ENCODE data around the gene NCR3LG1.

The NCR3LG1 gene

DNA sequence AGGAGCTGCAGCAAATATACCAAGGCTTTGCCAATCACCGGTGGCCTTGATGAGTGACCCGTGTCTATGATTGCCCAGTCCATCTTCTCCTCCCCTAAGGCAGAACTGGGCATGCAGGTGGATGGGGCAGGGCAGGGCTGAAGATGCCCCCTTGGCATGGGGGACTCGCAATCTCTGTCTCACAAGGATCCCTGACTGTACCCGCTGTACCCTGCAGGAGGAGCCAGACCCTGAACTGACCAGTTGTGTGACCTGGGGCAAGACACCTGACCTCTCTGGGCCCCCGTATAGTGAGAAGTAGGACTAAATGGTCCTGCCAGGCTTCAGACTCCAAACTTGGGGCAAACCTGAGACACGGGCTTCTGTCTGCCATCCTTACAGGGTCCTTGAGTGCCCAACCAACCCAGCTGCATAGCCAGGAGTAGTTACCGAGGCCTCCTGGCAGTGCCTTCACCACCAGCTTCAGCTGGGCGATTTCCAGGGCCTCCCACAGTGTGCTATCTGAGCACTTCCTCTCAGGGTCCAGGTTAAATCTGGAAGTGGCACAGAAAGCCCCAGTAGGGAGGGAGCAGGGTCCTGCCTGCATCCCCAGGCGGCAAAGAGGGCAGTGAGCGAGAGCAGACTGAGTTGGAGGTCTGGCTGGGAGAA is 43.3 kb downstream of the NCR3LG1 start:
- Histone ChIP-seq H3K36me3 (ENCODE audit: control insufficient read depth, low read length) (no peaks in the 10 kb centered on the region), H3K4me2 (ENCODE audit: low read length) (no peak overlapping the region), H3K79me2 (ENCODE audit: control insufficient read depth, low read length) (no peaks in the 10 kb centered on the region), H3K9me2 (replicated peaks; ENCODE audit: control insufficient read depth, low read length) (no peaks in the 10 kb centered on the region), H3K9me3 (ENCODE audit: control insufficient read depth, insufficient read depth, low read length) (peaks cover 5% of the 10 kb centered on the region; the same call in 1 of the 2 replicates), H3F3A (ENCODE audit: control insufficient read depth, insufficient read depth) (peaks cover 5% of the 10 kb centered on the region; the same call in 1 of the 2 replicates), H3K4me1 (ENCODE audit: control insufficient read depth, low read length) (peaks cover 38% of the 10 kb centered on the region), H3K27ac (ENCODE audit: low read depth, low read length) (no peak overlapping the region), H4K20me1 (ENCODE audit: control insufficient read depth, insufficient read depth, low read depth, low read length) (no peaks in the 10 kb centered on the region), H3K27me3 (ENCODE audit: control insufficient read depth, low read length) (no peaks in the 10 kb centered on the region), H3K4me3 (ENCODE audit: low read length) (no peak overlapping the region)
- TF ChIP-seq EZH2phosphoT487 (IDR thresholded peaks at IDR 0.05; ENCODE audit: borderline replicate concordance, low read length): no peak
- TF ChIP-seq, protein P1, sequence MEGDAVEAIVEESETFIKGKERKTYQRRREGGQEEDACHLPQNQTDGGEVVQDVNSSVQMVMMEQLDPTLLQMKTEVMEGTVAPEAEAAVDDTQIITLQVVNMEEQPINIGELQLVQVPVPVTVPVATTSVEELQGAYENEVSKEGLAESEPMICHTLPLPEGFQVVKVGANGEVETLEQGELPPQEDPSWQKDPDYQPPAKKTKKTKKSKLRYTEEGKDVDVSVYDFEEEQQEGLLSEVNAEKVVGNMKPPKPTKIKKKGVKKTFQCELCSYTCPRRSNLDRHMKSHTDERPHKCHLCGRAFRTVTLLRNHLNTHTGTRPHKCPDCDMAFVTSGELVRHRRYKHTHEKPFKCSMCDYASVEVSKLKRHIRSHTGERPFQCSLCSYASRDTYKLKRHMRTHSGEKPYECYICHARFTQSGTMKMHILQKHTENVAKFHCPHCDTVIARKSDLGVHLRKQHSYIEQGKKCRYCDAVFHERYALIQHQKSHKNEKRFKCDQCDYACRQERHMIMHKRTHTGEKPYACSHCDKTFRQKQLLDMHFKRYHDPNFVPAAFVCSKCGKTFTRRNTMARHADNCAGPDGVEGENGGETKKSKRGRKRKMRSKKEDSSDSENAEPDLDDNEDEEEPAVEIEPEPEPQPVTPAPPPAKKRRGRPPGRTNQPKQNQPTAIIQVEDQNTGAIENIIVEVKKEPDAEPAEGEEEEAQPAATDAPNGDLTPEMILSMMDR (IDR thresholded peaks at IDR 0.05; ENCODE audit: low read depth, low read length, poor library complexity, severe bottlenecking): no peak

DNA sequence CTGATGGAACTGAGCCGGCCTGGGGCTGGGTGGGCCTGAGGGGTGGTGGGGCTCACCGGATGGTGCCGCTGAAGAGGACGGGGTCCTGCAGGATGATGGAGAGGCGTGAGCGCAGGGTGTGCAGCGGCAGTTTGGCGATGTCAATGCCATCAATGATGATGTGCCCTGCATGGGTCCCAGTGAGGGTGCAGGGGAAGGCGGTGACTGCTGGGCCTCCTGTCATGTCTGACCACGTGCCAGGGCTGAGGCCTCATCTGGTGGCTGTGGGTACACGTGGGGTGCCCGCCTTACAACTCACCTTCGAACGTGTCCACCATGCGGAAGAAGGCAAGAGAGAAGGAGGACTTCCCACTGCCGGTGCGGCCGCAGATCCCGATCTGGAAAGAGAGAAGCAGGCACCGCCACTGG is 44.0 kb downstream of the NCR3LG1 start:
- no peaks in the 10 kb centered on the region for H3K9me2 ChIP-seq (replicated peaks; ENCODE audit: control insufficient read depth, low read length)
- H3K27ac ChIP-seq (ENCODE audit: low read depth, low read length): no peak overlapping the region
- H3F3A ChIP-seq (ENCODE audit: control insufficient read depth, insufficient read depth): peaks cover 4% of the 10 kb centered on the region; the same call in 1 of the 2 replicates
- no peaks in the 10 kb centered on the region for H3K27me3 ChIP-seq (ENCODE audit: control insufficient read depth, low read length)
- no peak overlapping the region for H3K4me2 ChIP-seq (ENCODE audit: low read length)
- no peak overlapping the region for H3K4me3 ChIP-seq (ENCODE audit: low read length)
- H3K36me3 ChIP-seq (ENCODE audit: control insufficient read depth, low read length): no peaks in the 10 kb centered on the region
- H3K4me1 ChIP-seq (ENCODE audit: control insufficient read depth, low read length): peaks cover 38% of the 10 kb centered on the region
- TF ChIP-seq EZH2phosphoT487 (IDR thresholded peaks at IDR 0.05; ENCODE audit: borderline replicate concordance, low read length): no peak
- TF ChIP-seq, protein P1 (IDR thresholded peaks at IDR 0.05; ENCODE audit: low read depth, low read length, poor library complexity, severe bottlenecking): no peak
- H3K79me2 ChIP-seq (ENCODE audit: control insufficient read depth, low read length): no peaks in the 10 kb centered on the region
- H3K9me3 ChIP-seq (ENCODE audit: control insufficient read depth, insufficient read depth, low read length): peaks cover 5% of the 10 kb centered on the region; the same call in 1 of the 2 replicates
- no peaks in the 10 kb centered on the region for H4K20me1 ChIP-seq (ENCODE audit: control insufficient read depth, insufficient read depth, low read depth, low read length)

DNA sequence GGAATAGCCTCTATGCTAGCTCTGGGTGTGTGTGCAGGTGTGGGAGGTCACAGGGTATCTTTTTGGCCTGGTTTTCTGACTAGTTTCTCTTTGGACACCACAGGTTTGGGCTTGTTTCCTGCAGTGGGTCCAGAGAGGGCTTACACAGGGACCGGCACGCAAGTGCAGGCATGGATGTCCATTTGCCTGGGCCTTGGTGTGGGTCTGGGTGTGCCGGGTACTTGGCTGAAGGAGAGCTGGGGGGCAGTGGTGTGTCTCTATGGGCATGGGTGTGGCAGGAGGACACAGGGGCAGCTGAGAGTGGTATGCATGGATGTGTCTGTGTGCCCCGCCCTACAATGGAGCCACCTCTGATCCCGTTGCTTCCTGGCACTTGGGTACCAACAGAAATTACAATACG is 44.4 kb downstream of the NCR3LG1 start:
- H3K27me3 ChIP-seq (ENCODE audit: control insufficient read depth, low read length): no peaks in the 10 kb centered on the region
- no peaks in the 10 kb centered on the region for H3K9me2 ChIP-seq (replicated peaks; ENCODE audit: control insufficient read depth, low read length)
- H3K4me3 ChIP-seq (ENCODE audit: low read length): no peak overlapping the region
- no peaks in the 10 kb centered on the region for H3K79me2 ChIP-seq (ENCODE audit: control insufficient read depth, low read length)
- no peak overlapping the region for H3K27ac ChIP-seq (ENCODE audit: low read depth, low read length)
- H3K9me3 ChIP-seq (ENCODE audit: control insufficient read depth, insufficient read depth, low read length): peaks cover 5% of the 10 kb centered on the region; the same call in 1 of the 2 replicates
- H4K20me1 ChIP-seq (ENCODE audit: control insufficient read depth, insufficient read depth, low read depth, low read length): no peaks in the 10 kb centered on the region
- H3K4me2 ChIP-seq (ENCODE audit: low read length): no peak overlapping the region
- no peaks in the 10 kb centered on the region for H3K36me3 ChIP-seq (ENCODE audit: control insufficient read depth, low read length)
- H3F3A ChIP-seq (ENCODE audit: control insufficient read depth, insufficient read depth): peaks cover 4% of the 10 kb centered on the region; the same call in 1 of the 2 replicates
- TF ChIP-seq, protein P1 (IDR thresholded peaks at IDR 0.05; ENCODE audit: low read depth, low read length, poor library complexity, severe bottlenecking): no peak
- TF ChIP-seq EZH2phosphoT487 (IDR thresholded peaks at IDR 0.05; ENCODE audit: borderline replicate concordance, low read length): no peak
- peaks cover 38% of the 10 kb centered on the region for H3K4me1 ChIP-seq (ENCODE audit: control insufficient read depth, low read length)
